GM19238 (cell line): ENCODE results near the gene PHF12.

Experiments
- DNase-seq: peaks from one replicate; pipeline ENCODE4 v3.0.0; 2011; ENCODE audit warnings: low spot score; ENCODE audit not compliant: insufficient read length

Gene PHF12

GRCh38 chr17:28955408-28955807 lies 4.1 kb upstream of the PHF12 start:
- no peak for DNase-seq

- DNase-seq, result no peak
Observed at GRCh38 chr17:28954886-28955285, 3.6 kb upstream of the PHF12 start.

- DNase-seq, result peak; percentile 48
Observed at GRCh38 chr17:28953444-28954118, 2.3 kb upstream of the PHF12 start.

- DNase-seq, result peak; percentile 92
Observed at GRCh38 chr17:28951991-28952975, 965 bp upstream of the PHF12 start.

GRCh38 chr17:28950752-28951427 lies 428 bp downstream of the PHF12 start:
- no peak for DNase-seq

GRCh38 chr17:28950017-28950751 lies 1.1 kb downstream of the PHF12 start:
- no peak for DNase-seq

GRCh38 chr17:28949185-28950016 lies 1.9 kb downstream of the PHF12 start:
- DNase-seq, result no peak

GRCh38 chr17:28948873-28949184 lies 2.5 kb downstream of the PHF12 start:
- DNase-seq, result no peak

GRCh38 chr17:28948342-28948741 lies 3.0 kb downstream of the PHF12 start:
- no peak for DNase-seq

- no peak for DNase-seq
Observed at GRCh38 chr17:28947639-28948038, 3.7 kb downstream of the PHF12 start.

- DNase-seq, result no peak
Observed at GRCh38 chr17:28946239-28946638, 5.1 kb downstream of the PHF12 start.

- DNase-seq, result no peak
Observed at GRCh38 chr17:28944862-28945741, 6.2 kb downstream of the PHF12 start.

- DNase-seq, result no peak
Observed at GRCh38 chr17:28944343-28944742, 7.0 kb downstream of the PHF12 start.

- DNase-seq, result no peak
Observed at GRCh38 chr17:28942925-28943324, 8.4 kb downstream of the PHF12 start.

- no peak for DNase-seq
Observed at GRCh38 chr17:28941251-28941650, 10.1 kb downstream of the PHF12 start.

- DNase-seq, result no peak
Observed at GRCh38 chr17:28940675-28941074, 10.6 kb downstream of the PHF12 start.

- DNase-seq, result no peak
Observed at GRCh38 chr17:28940142-28940541, 11.2 kb downstream of the PHF12 start.

GRCh38 chr17:28938552-28938951 lies 12.8 kb downstream of the PHF12 start:
- DNase-seq, result no peak

- DNase-seq, result no peak
Observed at GRCh38 chr17:28937044-28937729, 14.1 kb downstream of the PHF12 start.
